SH-SY5Y (cell line): ENCODE measurements around the gene MRPL18.

ENCODE experiments used
- GATA2 ChIP-seq: IDR thresholded peaks from 2 replicates; pipeline ENCODE4 v1.6.1; 2011; ENCODE audit warnings: mild to moderate bottlenecking, low read depth, low read length
- GATA3 ChIP-seq: IDR thresholded peaks from 2 replicates; pipeline ENCODE4 v1.6.1; 2011; ENCODE audit warnings: low read depth, mild to moderate bottlenecking, low read length, moderate library complexity

Gene MRPL18

GRCh38 chr6:159838020-159838744 lies 47.9 kb downstream of the MRPL18 start:
- TF ChIP-seq GATA2 (no peak), GATA3 (no peak)

- TF ChIP-seq GATA2 (no peak), GATA3 (no peak)
Measured at GRCh38 chr6:159842035-159842434, 51.8 kb downstream of the MRPL18 start.

GRCh38 chr6:159844737-159845645 lies 54.7 kb downstream of the MRPL18 start:
- TF ChIP-seq GATA2 (no peak), GATA3 (no peak)
